Lower leg skin (tissue), 3 donors: Measurements from ENCODE around the gene IGSF3.

ENCODE experiments used
- CTCF ChIP-seq, 3 donors: fragments of 450-650 bp; IDR thresholded peaks; one replicate each; pipeline ENCODE4 v1.5.1; 2016; ENCODE audit warnings: antibody characterized with exemption in 3 of 3, mild to moderate bottlenecking in 3 of 3, moderate library complexity in 2 of 3
- POLR2A ChIP-seq, 2 donors: fragments of 450-650 bp; IDR thresholded peaks; one replicate each; pipeline ENCODE4 v1.6.1; 2016 to 2017; ENCODE audit warnings: antibody characterized with exemption in 2 of 2, mild to moderate bottlenecking in 1 of 2, moderate library complexity in 1 of 2

- TF ChIP-seq CTCF (IDR thresholded peaks at IDR 0.05) (no peak), POLR2A (IDR thresholded peaks at IDR 0.05) (no peak)
These were observed 4.4 kb upstream of the IGSF3 start for GRCh38 chr1:116671912-116672311.
